Activated CD4-positive, CD25-positive, alpha-beta regulatory T cell treated with anti-CD3 and anti-CD28 coated beads, Interleukin-2, amount 50 U/mL, for 16 hours (primary cell): ENCODE measurements around the gene ULBP2.
"Not testable (repeated sequence)": the region's sequence is repeated elsewhere in the genome, so short reads cannot be mapped to it uniquely, and the experiment has no call there.

Experiments
- DNase-seq: peaks from one replicate; pipeline ENCODE4 v3.0.0-alpha.2; 2020; ENCODE audit warnings: low read depth, low spot score

ULBP2 gene

DNA sequence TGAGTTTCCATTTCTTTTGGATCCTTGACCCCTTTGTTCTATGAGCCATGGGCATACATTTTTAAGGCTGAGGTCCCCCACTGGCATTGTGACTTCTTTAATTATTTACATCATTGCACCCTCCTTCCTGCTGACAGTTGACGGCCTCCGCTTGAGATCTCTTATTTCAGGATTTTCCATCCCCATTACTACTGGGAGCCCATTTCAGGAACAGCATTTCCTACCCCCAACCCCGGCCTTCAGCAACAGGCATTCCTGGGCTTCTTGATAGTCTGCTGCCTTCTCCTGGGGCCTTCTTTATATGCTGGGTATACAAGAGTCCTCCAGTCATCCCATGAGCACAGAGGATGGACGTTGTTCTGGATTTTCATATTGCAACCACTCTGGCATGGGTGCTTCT lies 25.8 kb downstream of the ULBP2 start:
- DNase-seq: no peak

GRCh38 chr6:149967999-149968398 lies 26.2 kb downstream of the ULBP2 start:
- DNase-seq: not testable (repeated sequence)

DNA sequence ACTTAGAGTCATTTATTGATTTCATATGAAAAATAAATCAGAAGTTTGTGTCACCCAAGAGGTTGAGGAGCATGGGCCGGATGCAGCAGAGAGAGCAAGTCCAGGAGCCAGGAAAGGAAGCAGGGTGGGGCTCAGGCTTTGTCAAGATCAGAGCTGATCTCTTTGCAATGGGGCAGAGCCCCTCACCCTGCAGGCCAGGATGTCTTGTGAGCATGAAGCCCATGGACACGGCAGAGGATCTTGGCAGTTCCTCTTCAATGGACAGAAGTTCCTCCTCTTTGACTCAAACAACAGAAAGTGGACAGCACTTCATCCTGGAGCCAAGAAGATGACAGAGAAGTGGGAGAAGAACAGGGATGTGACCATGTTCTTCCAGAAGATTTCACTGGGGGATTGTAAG lies 27.1 kb downstream of the ULBP2 start:
- not testable (repeated sequence) for DNase-seq

DNA sequence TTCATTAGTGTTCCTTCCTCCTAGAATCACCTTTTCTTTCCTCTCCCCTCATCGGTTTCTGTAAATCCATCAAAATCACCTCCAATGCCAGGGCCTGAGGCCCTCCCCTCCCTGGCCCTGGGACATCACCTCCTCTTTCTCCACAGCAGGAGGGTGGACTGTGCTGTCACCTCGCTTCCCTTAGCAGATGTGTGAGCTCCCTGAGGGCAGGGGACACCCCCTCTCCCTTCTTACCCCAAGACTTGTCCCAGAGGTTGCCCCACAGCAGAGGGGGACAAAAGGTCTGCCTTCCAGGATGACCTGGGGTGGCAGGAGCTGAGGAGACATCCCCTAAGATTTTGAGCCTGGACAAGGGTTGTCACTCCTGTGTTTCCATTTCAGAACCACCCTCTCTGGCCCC lies 27.8 kb downstream of the ULBP2 start:
- no peak for DNase-seq

DNA sequence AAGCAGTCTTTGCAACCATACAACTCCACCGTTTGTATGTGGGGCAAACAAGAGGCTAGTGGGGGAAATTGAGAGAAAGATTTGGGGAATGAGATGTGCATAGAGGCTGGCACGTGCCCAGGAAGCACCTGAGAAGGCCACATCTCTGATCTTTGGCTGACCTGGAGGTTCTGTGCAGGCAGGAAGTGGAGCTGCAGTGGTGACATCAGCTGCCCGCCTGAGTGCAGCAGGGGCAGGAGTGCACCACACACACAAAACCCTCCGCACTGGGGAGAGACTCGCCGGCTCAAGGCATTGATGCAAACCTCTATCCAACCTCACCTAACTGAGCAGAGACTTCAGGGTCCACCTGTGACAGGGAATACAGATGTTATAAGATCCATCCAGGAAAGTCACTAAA lies 32.6 kb downstream of the ULBP2 start:
- not testable (repeated sequence) for DNase-seq

GRCh38 chr6:149974825-149975224 lies 33.0 kb downstream of the ULBP2 start:
- no peak for DNase-seq

GRCh38 chr6:149975400-149975799 lies 33.6 kb downstream of the ULBP2 start:
- DNase-seq: no peak

DNA sequence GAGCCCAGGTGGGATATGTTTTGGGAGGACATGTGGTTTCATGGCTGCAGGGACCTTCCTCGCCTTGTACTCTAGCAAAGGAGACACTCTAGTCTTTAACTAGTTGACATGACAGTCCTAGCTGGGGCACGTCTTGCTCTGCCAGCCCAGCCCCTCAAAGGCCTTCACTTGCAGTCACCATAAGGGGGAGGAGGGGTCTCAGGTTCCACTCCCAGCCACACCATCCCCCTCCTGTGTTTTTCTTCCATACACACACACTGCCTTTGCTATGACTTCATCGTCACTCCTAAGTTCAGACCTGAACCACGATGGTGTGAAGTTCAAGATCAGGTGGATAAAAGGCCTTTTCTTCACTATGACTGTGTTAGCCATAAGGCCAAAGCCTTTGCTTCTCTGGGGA lies 35.4 kb downstream of the ULBP2 start:
- no peak for DNase-seq

- no peak for DNase-seq
Observed at GRCh38 chr6:149978610-149979009, 36.8 kb downstream of the ULBP2 start.

- DNase-seq: no peak
Observed at GRCh38 chr6:149979293-149979692, 37.5 kb downstream of the ULBP2 start.

GRCh38 chr6:149983145-149983544 lies 41.3 kb downstream of the ULBP2 start:
- DNase-seq: no peak

- no peak for DNase-seq
Observed at GRCh38 chr6:149984773-149985172, 43.0 kb downstream of the ULBP2 start.

- no peak for DNase-seq
Observed at GRCh38 chr6:149985481-149985937, 43.7 kb downstream of the ULBP2 start.

DNA sequence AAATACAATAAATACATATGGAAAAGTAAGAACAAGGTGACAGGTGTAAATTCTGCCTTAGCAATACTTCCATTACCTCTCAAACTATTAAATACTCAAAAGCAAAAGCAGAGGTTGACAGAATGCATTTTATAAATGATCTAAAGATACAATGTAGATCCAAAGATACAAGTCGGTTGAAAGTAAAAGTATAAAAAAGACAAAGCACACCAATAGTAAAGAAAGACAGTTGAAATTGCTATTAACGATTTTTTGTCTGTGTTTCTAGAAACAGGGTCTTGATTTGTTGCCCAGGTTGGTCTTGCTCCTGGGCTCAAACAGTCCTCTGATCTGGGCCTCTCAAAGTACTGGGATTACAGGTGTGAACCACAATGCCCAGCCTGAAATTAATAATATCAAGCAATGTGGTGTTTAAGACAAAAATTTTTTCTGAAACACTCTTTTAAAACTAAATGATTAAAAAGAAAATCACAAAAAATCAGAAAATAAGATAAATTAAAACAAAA lies 45.8 kb downstream of the ULBP2 start:
- no peak for DNase-seq

- no peak for DNase-seq
Observed at GRCh38 chr6:149988550-149989346, 46.9 kb downstream of the ULBP2 start.

- no peak for DNase-seq
Observed at GRCh38 chr6:149990212-149990660, 48.4 kb downstream of the ULBP2 start.

DNA sequence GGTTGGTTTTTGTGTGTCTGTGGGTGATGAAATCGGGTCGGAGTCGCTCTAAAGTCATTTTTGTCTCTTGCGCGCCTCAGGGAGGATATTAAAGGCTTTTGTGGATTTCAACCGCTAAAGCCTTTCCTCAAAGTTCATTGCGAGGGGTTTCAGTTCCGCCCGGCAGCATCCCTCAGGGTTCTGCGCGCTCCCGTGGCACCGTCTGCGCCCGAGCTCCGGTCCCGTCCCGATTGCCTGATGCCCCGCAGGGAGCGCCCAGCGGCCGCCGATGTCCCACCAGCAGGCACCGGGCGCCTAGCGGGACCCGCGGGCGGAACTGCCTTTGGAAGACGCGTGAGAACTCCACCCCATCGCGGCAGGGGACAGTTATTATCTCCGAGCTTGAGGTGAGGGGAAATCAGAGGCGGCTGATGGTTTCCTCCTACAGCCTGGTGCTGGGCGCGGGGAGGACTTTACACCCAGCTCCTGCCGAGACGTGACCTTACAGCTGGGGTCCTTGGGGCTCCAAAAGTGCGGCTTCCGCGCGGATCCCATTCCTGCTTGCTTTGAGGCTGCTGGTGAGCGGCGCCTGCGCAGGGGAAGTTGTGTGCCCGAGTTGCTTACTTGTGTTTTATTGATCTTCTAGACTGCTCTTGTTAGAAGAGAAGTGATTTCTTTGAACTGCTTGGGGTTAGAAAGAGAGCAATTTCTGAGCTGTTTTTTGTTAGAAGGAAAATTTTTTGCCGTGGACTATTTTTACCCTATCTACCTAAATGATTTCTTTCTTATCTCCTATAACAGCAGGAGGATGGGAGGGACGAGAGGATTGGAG lies 49.1 kb downstream of the ULBP2 start:
- no peak for DNase-seq

- DNase-seq: not testable (repeated sequence)
Observed at GRCh38 chr6:149991472-149991795, 49.6 kb downstream of the ULBP2 start.

DNA sequence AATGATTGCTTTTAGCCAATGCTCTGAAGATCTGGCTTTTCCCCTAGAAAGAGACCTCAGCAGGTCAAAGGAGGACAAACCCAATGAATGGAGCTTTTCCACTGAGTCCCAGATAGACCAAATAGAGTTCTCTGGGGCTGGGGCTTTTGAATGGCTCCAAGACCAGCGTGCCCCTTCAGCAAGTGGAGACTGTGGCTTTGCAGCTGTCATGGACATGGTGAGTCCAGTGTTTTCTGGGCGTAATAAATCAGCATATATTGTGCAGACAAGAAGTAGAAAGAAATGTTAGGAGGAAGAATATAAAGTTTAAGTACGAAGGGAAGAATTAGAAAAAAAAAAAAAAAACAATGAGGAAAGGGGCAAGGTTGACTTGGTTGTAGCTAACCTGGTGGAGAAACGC lies 50.0 kb downstream of the ULBP2 start:
- DNase-seq: no peak

DNA sequence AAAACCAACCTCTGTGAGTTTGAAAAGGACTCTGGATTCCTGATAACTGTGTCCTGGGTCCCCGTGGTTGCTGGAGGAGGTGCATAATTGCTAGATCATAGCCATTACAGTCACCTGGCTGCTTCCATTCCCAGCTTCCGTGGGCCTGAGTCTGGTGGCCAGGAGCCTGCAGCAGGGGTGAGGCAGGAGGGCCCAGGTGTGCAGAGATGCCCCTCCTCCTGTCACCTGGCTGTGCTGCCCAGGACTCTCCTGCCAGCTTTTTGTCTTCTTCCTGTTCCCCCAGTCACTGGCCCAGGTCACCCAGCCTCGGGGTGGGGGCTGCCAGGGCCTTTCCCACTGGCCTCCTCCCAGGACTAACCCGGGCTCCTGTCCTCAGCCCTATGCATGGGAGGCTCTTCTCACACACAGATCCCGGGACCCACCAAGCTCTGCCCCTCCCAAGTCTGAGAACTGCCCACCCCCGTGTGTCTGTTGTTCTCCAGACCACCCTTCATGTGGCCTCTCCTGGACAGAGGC lies 53.5 kb downstream of the ULBP2 start:
- no peak for DNase-seq

DNA sequence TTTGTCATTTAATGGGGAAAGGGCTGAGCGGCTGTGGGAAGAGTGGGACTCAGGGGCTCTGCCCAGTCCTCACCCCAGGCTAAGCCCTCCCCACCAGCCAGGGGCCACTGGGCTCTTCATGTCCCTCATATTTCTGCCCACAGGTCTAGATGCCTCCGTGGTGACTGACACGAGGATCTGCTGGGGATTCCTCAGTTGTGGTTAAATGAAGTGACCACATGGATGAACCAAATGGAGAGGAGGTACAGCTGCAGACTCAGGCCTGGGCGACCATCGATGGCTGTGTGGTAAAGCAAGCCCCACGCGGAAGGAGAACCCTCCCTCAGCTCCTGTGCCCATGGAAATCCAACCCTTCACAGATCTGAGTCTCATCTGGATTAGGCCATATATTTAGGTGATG lies 54.2 kb downstream of the ULBP2 start:
- DNase-seq: no peak
